Measurements from ENCODE around the gene SCGB1C2. TPM values are rescaled to one million over a fixed set of nuclear protein-coding genes. Genes with fewer than 3 reads are reported as not detected.
"Not testable (repeated sequence)": the region's sequence is repeated elsewhere in the genome, so short reads cannot be mapped to it uniquely, and the experiment has no call there.

Gene SCGB1C2
- total RNA-seq, 3 donors from 2014 or later = not detected

- H3K27me3 ChIP-seq = no peaks in the 10 kb centered on the region
- no peaks in the 10 kb centered on the region for H3K4me1 ChIP-seq
- H3K9me3 ChIP-seq = no peaks in the 10 kb centered on the region
- H3K36me3 ChIP-seq = no peaks in the 10 kb centered on the region
- no peak overlapping the region for H3K4me3 ChIP-seq
- no peak for DNase-seq (ENCODE audit: low spot score in 2 of 2)
- intact Hi-C loops (cut with DNase I; ENCODE audit: low total_unique reads) = loop anchor here (2.0 kb wide), 1 partner anchor 22 kb away; no protein-coding TSS in a partner anchor
- TF ChIP-seq, protein P1, sequence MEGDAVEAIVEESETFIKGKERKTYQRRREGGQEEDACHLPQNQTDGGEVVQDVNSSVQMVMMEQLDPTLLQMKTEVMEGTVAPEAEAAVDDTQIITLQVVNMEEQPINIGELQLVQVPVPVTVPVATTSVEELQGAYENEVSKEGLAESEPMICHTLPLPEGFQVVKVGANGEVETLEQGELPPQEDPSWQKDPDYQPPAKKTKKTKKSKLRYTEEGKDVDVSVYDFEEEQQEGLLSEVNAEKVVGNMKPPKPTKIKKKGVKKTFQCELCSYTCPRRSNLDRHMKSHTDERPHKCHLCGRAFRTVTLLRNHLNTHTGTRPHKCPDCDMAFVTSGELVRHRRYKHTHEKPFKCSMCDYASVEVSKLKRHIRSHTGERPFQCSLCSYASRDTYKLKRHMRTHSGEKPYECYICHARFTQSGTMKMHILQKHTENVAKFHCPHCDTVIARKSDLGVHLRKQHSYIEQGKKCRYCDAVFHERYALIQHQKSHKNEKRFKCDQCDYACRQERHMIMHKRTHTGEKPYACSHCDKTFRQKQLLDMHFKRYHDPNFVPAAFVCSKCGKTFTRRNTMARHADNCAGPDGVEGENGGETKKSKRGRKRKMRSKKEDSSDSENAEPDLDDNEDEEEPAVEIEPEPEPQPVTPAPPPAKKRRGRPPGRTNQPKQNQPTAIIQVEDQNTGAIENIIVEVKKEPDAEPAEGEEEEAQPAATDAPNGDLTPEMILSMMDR (IDR thresholded peaks at IDR 0.05) = no peak
- TF ChIP-seq POLR2AphosphoS5 (IDR thresholded peaks at IDR 0.05) (no peak), POLR2A (IDR thresholded peaks at IDR 0.05) (no peak)
- H3K27ac ChIP-seq = no peak overlapping the region
Observed at GRCh38 chr17:162689-163088, 25.3 kb downstream of the SCGB1C2 start.

- H3K9me3 ChIP-seq = no peaks in the 10 kb centered on the region
- H3K4me3 ChIP-seq = no peak overlapping the region
- no peaks in the 10 kb centered on the region for H3K27me3 ChIP-seq
- H3K36me3 ChIP-seq = no peaks in the 10 kb centered on the region
- TF ChIP-seq, protein P1 (IDR thresholded peaks at IDR 0.05) = no peak
- TF ChIP-seq POLR2A (IDR thresholded peaks at IDR 0.05) (no peak), POLR2AphosphoS5 (IDR thresholded peaks at IDR 0.05) (no peak)
- no peak overlapping the region for H3K27ac ChIP-seq
- DNase-seq (ENCODE audit: low spot score in 2 of 2) = no peak
- intact Hi-C loops (cut with DNase I; ENCODE audit: low total_unique reads) = loop anchor here (2.0 kb wide), 1 partner anchor 21 kb away; no protein-coding TSS in a partner anchor
- H3K4me1 ChIP-seq = no peaks in the 10 kb centered on the region
Observed at GRCh38 chr17:163514-164098, 26.2 kb downstream of the SCGB1C2 start.

GRCh38 chr17:164303-165235 lies 27.2 kb downstream of the SCGB1C2 start:
- H3K4me1 ChIP-seq = no peaks in the 10 kb centered on the region
- H3K9me3 ChIP-seq = no peaks in the 10 kb centered on the region
- TF ChIP-seq POLR2AphosphoS5 (IDR thresholded peaks at IDR 0.05) = no peak
- TF ChIP-seq, protein P1 (IDR thresholded peaks at IDR 0.05) = peak in 2 of 3 donors; percentile 14 to 15
- H3K36me3 ChIP-seq = no peaks in the 10 kb centered on the region
- no peaks in the 10 kb centered on the region for H3K27me3 ChIP-seq
- no peak overlapping the region for H3K4me3 ChIP-seq
- H3K27ac ChIP-seq = no peak overlapping the region
- DNase-seq (ENCODE audit: low spot score in 2 of 2) = no peak
- intact Hi-C loops (cut with DNase I; ENCODE audit: low total_unique reads) = no loop called here

- Histone ChIP-seq H3K4me1 (no peaks in the 10 kb centered on the region), H3K27ac (no peak overlapping the region), H3K9me3 (no peaks in the 10 kb centered on the region), H3K27me3 (no peaks in the 10 kb centered on the region), H3K36me3 (no peaks in the 10 kb centered on the region), H3K4me3 (no peak overlapping the region)
- DNase-seq (ENCODE audit: low spot score in 2 of 2) = no peak
- TF ChIP-seq POLR2AphosphoS5 (IDR thresholded peaks at IDR 0.05) = no peak
- TF ChIP-seq POLR2A (IDR thresholded peaks at IDR 0.05) = no peak
- TF ChIP-seq, protein P1 (IDR thresholded peaks at IDR 0.05) = no peak
- intact Hi-C loops (cut with DNase I; ENCODE audit: low total_unique reads) = no loop called here
Observed at GRCh38 chr17:165939-166338, 28.6 kb downstream of the SCGB1C2 start.

GRCh38 chr17:168614-169013 lies 31.2 kb downstream of the SCGB1C2 start:
- H3K27ac ChIP-seq; H3K4me1 ChIP-seq; H3K4me3 ChIP-seq; DNase-seq (ENCODE audit: low spot score in 2 of 2); H3K27me3 ChIP-seq; H3K36me3 ChIP-seq; H3K9me3 ChIP-seq; intact Hi-C loops (cut with DNase I; ENCODE audit: low total_unique reads): not testable (repeated sequence)
